K562 (cell line): ENCODE results near the gene SPDYE6. TPM values are rescaled to one million over a fixed set of nuclear protein-coding genes. Genes with fewer than 3 reads are reported as not detected.
A peak's percentile ranks its signal among the peaks of the same experiment; 100 is the strongest.

Experiments used
- CBX2 ChIP-seq: fragments of 200-600 bp; sonication (generic); IDR thresholded peaks from one replicate; pipeline ENCODE4 v1.6.1; 2012; ENCODE audit warnings: mild to moderate bottlenecking, low read length, inconsistent platforms; ENCODE audit not compliant: insufficient read depth, poor library complexity, severe bottlenecking
- CTCF ChIP-seq, 3 experiments: IDR thresholded peaks in 2 of 3; conservative IDR thresholded peaks in 1 of 3; 2 replicates each; pipeline ENCODE4 v1.5.1; 2011 to 2012; ENCODE audit warnings: low read length in 3 of 3, mild to moderate bottlenecking in 3 of 3, control low read depth in 2 of 3, improper control_type of control experiment in 1 of 3, inconsistent platforms in 1 of 3, low read depth in 1 of 3, mixed read lengths in 1 of 3, moderate library complexity in 1 of 3; ENCODE audit not compliant: insufficient read depth in 2 of 3
- E2F6 ChIP-seq, 2 experiments: IDR thresholded peaks; 2 replicates each; pipeline ENCODE4 v1.6.1; 2011; ENCODE audit warnings: borderline replicate concordance in 1 of 2, control low read depth in 1 of 2, low read depth in 1 of 2, low read length in 1 of 2, mild to moderate bottlenecking in 1 of 2, mixed read lengths in 1 of 2, moderate library complexity in 1 of 2; ENCODE audit not compliant: insufficient read depth in 1 of 2, insufficient read length in 1 of 2, poor library complexity in 1 of 2, severe bottlenecking in 1 of 2; ENCODE audit errors: extremely low read depth in 1 of 2
- HOXB6 ChIP-seq: fragments of 250-450 bp; sonication (Bioruptor Pico); IDR thresholded peaks from 2 replicates; pipeline ENCODE4 v1.5.1; 2022; ENCODE audit warnings: mild to moderate bottlenecking, borderline replicate concordance
- MGA ChIP-seq: fragments of 450-650 bp; IDR thresholded peaks from 2 replicates; pipeline ENCODE4 v1.6.1; 2016; ENCODE audit warnings: mild to moderate bottlenecking, moderate library complexity
- NR3C1 ChIP-seq: sonication (generic); formaldehyde crosslinking; IDR thresholded peaks from 2 replicates; pipeline ENCODE4 v1.8.1; 2022; ENCODE audit warnings: missing genetic modification reagents
- RFX1 ChIP-seq: fragments of 450-650 bp; IDR thresholded peaks from 2 replicates; pipeline ENCODE4 v1.6.1; 2016; ENCODE audit warnings: mild to moderate bottlenecking, moderate library complexity
- SLC30A9 ChIP-seq: fragments of 250-450 bp; sonication (Bioruptor Pico); IDR thresholded peaks from 2 replicates; pipeline ENCODE4 v1.8.0; 2022; ENCODE audit warnings: mild to moderate bottlenecking, moderate library complexity
- ZKSCAN3 ChIP-seq: fragments of 250-450 bp; sonication (Bioruptor Pico); IDR thresholded peaks from 2 replicates; pipeline ENCODE4 v1.4.0; 2020
- ZNF347 ChIP-seq: fragments of 450-650 bp; formaldehyde crosslinking; IDR thresholded peaks from 2 replicates; pipeline ENCODE4 v1.4.0; 2020; ENCODE audit warnings: low read depth, mild to moderate bottlenecking, moderate library complexity
- ZNF551 ChIP-seq: fragments of 250-450 bp; sonication (Bioruptor Pico); IDR thresholded peaks from 2 replicates; pipeline ENCODE4 v1.5.0; 2021; ENCODE audit warnings: mild to moderate bottlenecking, moderate library complexity
- polyA plus RNA-seq, 8 experiments: library from polyadenylated mRNA; depleted of rRNA in 4 of 8; stranded (reverse) in 5 of 8; unstranded in 3 of 8; fragments of >200 nt; fragmentation: Nextera tagmentation in 2 of 8; fragmentation: Illumina TruSeq in 1 of 8; extraction: Ambion mirVana in 2 of 8; extraction: Trizol in 1 of 8; gene quantifications; 2 replicates each; pipeline versions ENCODE4 v1.2.1 to v1.2.3, GENCODE V29; 2011 to 2014; ENCODE audit warnings: inconsistent platforms in 1 of 8, missing spikeins in 1 of 8
- total RNA-seq, 7 experiments: library from RNA; depleted of rRNA in 6 of 7; stranded (reverse); fragments of >200 nt in 6 of 7; fragmentation: Illumina TruSeq in 2 of 7; extraction: Trizol in 2 of 7; gene quantifications; 2 replicates each; pipeline versions ENCODE4 v1.2.1 to v1.2.3, GENCODE V29; 2011 to 2021; ENCODE audit warnings: low replicate concordance in 1 of 7

The SPDYE6 gene
- total and polyA plus RNA-seq, 9 of the 15 experiments (the other 6 are each of a cell fraction or from before 2014, with no cell fraction given) = 0.24 to 0.35 TPM; not detected in 7

GRCh38 chr7:102395873-102396709, 39.8 kb upstream of the SPDYE6 start, which contains the start of gene PRKRIP1 (continued):
- TF ChIP-seq ZKSCAN3 (CRISPR knock-in tag) (no peak), ZNF551 (CRISPR knock-in tag) (peak; percentile 75; the same call in 1 of the 2 replicates), MGA (no peak), CBX2 (no peak), E2F6 (IDR thresholded peaks at IDR 0.05; ENCODE audit: borderline replicate concordance in 1 of 2, extremely low read depth in 1 of 2, insufficient read depth in 1 of 2, insufficient read length in 1 of 2, low read depth in 1 of 2, low read length in 1 of 2, poor library complexity in 1 of 2, severe bottlenecking in 1 of 2) (peak in 1 of 2 experiments; percentile 29), ZNF347 (CRISPR knock-in tag) (no peak), HOXB6 (CRISPR knock-in tag) (no peak), CTCF (IDR thresholded peaks at IDR 0.05 in 2 of 3, conservative IDR thresholded peaks at IDR 0.05 in 1 of 3; ENCODE audit: insufficient read depth in 2 of 3, low read depth in 1 of 3, low read length in 3 of 3) (no peak), SLC30A9 (no peak), RFX1 (no peak), NR3C1 (CRISPR knock-in tag) (no peak)
